Choroid plexus epithelial cell (primary cell): Measurements from ENCODE around the gene RAB26.

Source experiments
- DNase-seq: peaks from one replicate; pipeline ENCODE4 v3.0.0-alpha.2; 2010; ENCODE audit warnings: low read depth
- H3K4me3 ChIP-seq: 2 replicates; pipeline ENCODE4 v1.5.1; 2011; ENCODE audit warnings: low read depth, mild to moderate bottlenecking, control low read depth, low read length, moderate library complexity
- TF ChIP-seq, protein P1 (sequence below): conservative IDR thresholded peaks from 2 replicates; pipeline ENCODE4 v1.5.1; 2011; ENCODE audit warnings: low read depth, mild to moderate bottlenecking, control low read depth, inconsistent platforms, low read length, moderate library complexity

Gene RAB26

DNA sequence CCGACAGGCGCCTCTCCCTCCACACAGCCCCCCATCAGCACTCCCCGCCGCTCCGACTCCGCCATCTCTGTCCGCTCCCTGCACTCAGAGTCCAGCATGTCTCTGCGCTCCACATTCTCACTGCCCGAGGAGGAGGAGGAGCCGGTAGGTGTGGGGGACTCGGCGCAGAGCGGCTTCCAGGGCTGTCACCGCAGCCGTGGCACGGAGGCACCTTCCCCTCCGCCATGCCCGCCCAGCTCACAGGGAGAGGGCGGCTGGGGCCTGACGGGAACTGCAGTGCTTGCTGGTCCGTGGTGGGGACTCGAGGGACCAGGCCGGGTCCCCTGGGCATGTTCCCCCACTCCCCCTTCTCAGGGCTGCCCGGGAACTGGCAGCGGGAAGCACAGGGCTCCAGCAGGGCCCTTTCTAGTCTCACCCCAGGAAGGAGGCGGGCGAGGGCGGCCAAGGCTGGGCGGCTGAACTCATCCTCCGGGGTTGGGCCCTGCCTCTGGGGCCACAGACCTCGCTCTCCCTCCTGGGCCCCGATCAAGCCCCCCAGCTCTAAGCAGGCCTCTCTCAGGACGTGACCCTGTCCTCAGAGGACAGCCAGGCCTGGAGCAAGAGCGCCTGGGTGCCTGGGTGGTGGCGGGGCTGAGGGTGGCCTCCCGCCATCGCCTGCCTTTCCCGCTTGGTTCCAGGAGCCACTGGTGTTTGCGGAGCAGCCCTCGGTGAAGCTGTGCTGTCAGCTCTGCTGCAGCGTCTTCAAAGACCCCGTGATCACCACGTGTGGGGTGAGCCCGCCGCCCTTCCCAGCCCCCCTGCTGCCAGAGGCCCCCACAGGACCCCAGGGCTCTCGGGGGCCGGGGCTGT, 22.4 kb downstream of the RAB26 start:
- no peak overlapping the region for H3K4me3 ChIP-seq
- TF ChIP-seq, protein P1, sequence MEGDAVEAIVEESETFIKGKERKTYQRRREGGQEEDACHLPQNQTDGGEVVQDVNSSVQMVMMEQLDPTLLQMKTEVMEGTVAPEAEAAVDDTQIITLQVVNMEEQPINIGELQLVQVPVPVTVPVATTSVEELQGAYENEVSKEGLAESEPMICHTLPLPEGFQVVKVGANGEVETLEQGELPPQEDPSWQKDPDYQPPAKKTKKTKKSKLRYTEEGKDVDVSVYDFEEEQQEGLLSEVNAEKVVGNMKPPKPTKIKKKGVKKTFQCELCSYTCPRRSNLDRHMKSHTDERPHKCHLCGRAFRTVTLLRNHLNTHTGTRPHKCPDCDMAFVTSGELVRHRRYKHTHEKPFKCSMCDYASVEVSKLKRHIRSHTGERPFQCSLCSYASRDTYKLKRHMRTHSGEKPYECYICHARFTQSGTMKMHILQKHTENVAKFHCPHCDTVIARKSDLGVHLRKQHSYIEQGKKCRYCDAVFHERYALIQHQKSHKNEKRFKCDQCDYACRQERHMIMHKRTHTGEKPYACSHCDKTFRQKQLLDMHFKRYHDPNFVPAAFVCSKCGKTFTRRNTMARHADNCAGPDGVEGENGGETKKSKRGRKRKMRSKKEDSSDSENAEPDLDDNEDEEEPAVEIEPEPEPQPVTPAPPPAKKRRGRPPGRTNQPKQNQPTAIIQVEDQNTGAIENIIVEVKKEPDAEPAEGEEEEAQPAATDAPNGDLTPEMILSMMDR, result no peak
- DNase-seq, result no peak

DNA sequence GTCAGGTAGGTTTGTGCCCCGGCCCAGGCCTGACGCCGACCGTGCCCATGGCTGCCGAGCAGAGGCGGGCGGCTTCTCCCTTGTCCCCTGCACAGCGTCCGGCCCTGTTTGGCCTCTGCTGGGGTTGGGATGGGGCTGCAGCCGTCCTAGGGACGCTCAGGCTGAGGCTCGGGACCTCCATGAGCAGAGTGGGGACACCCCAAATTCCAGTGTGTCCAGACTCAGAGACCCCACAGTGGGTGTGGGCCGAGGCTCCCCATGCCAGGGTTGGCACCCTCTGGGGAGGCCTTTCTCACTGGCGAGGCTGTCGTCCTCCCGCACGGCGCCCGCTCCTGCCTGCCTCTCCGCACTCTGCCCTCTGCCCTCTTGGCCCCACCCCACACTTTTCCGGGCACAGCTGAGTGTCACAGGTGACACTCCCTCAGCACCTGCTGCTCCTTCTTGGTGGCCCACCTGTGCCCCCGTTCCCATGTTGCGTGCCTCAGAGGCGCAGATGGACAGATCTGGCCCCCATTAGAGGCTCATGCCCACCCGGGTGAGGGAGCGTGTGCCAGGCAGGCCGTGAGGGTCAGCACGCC, 23.3 kb downstream of the RAB26 start:
- TF ChIP-seq, protein P1, result no peak
- H3K4me3 ChIP-seq, result no peak overlapping the region
- no peak for DNase-seq

DNA sequence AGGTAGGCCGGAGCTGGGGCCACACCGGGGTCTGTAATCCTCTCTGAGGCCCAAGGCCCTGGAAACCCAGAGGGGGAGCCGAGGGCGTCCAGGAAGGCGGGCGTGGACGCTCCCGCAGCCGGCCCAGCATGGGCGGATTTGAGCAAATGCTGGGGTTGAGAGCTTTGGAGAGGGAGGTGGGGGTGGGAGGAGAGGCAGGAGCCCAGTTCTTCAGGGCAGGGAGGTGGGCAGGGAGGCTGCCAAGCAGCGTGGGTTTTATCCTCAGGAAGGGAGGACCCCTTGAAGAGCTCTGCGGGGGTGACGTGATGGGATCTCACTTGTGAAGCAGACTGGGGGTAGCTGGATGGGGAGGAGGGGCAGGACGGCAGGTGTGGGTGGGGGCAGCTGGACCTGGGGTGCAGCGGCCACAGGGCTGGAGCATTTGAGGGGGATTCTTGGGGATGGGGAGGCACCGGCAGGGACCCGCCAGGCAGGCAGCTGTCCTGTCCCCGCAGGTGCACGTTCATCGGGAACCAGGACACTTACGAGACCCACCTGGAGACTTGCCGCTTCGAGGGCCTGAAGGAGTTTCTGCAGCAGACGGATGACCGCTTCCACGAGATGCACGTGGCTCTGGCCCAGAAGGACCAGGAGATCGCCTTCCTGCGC, 24.4 kb downstream of the RAB26 start:
- TF ChIP-seq, protein P1, result no peak
- no peak overlapping the region for H3K4me3 ChIP-seq
- DNase-seq, result no peak

DNA sequence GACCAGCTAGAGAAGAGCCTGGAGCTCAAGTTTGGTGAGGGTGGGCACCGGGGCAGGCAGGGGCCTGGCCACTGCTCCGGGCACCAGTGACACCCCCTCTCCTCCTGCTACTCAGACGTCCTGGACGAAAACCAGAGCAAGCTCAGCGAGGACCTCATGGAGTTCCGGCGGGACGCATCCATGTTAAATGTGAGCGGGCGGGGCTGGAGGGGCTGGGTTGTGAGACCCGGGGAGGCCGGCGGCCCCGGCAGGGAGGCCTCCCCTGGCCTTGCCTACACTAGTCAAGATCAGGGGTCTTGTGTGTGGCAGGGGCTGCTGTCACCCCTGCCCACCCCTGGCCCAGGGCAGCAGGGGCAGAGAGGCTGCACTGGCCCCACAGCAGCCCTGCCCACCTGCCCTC, 24.9 kb downstream of the RAB26 start:
- no peak for DNase-seq
- no peak overlapping the region for H3K4me3 ChIP-seq
- TF ChIP-seq, protein P1, result no peak

DNA sequence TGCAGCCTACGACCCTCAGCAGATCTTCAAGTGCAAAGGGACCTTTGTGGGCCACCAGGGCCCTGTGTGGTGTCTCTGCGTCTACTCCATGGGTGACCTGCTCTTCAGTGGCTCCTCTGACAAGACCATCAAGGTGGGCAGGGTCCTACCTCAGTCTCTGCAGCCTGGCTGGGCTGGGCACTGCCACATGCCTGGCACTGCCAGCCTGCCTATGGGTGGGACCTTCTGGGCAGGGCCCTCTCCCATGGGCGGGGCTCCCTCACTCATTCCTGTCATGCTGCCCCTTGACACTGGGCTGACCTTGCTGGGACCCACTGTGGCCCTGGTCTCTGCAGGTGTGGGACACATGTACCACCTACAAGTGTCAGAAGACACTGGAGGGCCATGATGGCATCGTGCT, 25.5 kb downstream of the RAB26 start:
- H3K4me3 ChIP-seq, result no peak overlapping the region
- TF ChIP-seq, protein P1, result no peak
- no peak for DNase-seq

DNA sequence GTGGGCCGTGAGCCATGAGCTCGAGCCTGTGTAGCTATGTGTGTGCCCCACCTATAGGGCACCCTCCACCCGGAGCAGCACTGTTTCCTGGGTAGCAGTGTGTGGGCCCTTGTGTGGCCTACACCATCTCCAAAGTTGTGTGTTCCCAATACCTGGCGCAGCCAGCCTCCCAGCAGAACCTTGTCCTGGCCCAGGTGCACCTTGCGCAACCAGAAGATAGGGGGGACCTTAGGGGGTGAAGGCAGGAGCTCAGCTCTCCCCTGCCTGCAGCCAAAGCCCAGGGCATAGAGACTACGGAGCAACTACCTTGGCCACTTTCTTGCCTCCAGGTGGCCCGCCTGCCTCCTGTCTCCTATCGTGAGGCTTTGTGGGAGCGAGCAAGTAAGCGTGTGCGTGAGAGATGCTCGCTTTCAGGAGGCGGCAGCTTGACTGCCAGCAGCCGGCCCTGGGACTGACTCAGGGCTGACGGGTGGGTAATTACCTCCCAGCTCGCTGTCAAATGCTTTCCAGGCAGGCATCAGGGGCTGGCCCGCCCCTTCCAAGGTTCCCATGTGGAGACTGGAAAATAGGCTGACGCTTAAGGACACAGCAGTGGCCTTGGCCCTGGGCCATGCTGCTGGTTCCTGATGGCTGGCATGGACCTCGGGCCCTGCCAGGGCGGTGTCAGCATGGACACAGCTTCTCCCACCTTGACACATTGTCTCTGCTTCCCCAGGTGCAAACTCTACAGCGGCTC, 26.1 kb downstream of the RAB26 start:
- no peak overlapping the region for H3K4me3 ChIP-seq
- TF ChIP-seq, protein P1, result no peak

More for the DNA sequence above, 26.1 kb downstream of the RAB26 start:
- DNase-seq, result no peak
